ENCODE results near the gene SV2C.

DNA sequence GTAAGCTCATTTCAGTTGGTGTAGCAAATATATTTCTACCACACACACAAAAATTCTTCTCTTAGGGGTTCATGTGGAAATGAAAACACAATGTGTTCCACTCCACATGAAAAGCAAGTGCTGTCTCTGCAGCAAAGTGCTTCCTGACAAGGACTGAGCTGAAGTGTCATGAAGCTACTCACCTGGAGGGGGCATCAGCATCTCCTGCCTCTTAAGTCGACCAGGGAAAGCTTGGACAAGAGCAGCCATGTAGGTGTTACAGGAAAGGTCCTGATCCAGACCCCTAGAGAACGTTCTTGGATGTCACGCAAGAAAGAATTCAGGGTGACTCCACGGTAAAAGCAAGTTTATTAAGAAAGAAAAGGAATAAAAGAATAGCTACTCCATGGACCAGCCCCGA, 62.8 kb downstream of the SV2C start:
- TF ChIP-seq, protein P1, sequence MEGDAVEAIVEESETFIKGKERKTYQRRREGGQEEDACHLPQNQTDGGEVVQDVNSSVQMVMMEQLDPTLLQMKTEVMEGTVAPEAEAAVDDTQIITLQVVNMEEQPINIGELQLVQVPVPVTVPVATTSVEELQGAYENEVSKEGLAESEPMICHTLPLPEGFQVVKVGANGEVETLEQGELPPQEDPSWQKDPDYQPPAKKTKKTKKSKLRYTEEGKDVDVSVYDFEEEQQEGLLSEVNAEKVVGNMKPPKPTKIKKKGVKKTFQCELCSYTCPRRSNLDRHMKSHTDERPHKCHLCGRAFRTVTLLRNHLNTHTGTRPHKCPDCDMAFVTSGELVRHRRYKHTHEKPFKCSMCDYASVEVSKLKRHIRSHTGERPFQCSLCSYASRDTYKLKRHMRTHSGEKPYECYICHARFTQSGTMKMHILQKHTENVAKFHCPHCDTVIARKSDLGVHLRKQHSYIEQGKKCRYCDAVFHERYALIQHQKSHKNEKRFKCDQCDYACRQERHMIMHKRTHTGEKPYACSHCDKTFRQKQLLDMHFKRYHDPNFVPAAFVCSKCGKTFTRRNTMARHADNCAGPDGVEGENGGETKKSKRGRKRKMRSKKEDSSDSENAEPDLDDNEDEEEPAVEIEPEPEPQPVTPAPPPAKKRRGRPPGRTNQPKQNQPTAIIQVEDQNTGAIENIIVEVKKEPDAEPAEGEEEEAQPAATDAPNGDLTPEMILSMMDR (IDR thresholded peaks at IDR 0.05; ENCODE audit: low read length), result peak; percentile 33; the same call in 1 of the 2 replicates
- no peak for TF ChIP-seq EZH2phosphoT487 (IDR thresholded peaks at IDR 0.05; ENCODE audit: low read length)
